OCI-LY3 (cell line): Measurements from ENCODE around the gene TBC1D4.
"Not testable (repeated sequence)": the region's sequence is repeated elsewhere in the genome, so short reads cannot be mapped to it uniquely, and the experiment has no call there.

Experiments
- H2AFZ ChIP-seq: fragments of 200-600, 300-600 bp; shearing (Covaris generic); 2 replicates; pipeline ENCODE4 v1.6.0; 2014; ENCODE audit warnings: antibody characterized with exemption, low read depth, low read length
- H3K27ac ChIP-seq: fragments of 200-600, 300-600 bp; sonication (generic); 2 replicates; pipeline ENCODE4 v1.5.1; 2014; ENCODE audit warnings: mild to moderate bottlenecking, low read length, moderate library complexity, mixed read lengths
- H3K27me3 ChIP-seq: fragments of 200-600, 300-600 bp; sonication (generic); 2 replicates; pipeline ENCODE4 v1.6.1; 2014; ENCODE audit warnings: low read depth, low read length, mixed read lengths
- H3K36me3 ChIP-seq: fragments of 200-600, 300-600 bp; sonication (generic); replicated peaks from 2 replicates; pipeline ENCODE3; 2014; ENCODE audit warnings: low read depth, low read length, mixed read lengths
- H3K4me1 ChIP-seq: fragments of 300-600, 200-600 bp; sonication (generic); 2 replicates; pipeline ENCODE4 v1.6.1; 2014; ENCODE audit warnings: low read length, mixed read lengths
- H3K4me2 ChIP-seq: fragments of 200-600, 300-600 bp; sonication (generic); 2 replicates; pipeline ENCODE4 v1.6.1; 2014; ENCODE audit warnings: low read length, mixed read lengths
- H3K4me3 ChIP-seq: fragments of 300-600, 200-600 bp; sonication (generic); 2 replicates; pipeline ENCODE4 v1.5.1; 2014; ENCODE audit warnings: antibody characterized with exemption, mild to moderate bottlenecking, low read length, moderate library complexity
- H3K79me2 ChIP-seq: fragments of 300-600, 200-600 bp; shearing (Covaris generic); 2 replicates; pipeline ENCODE4 v1.6.1; 2014; ENCODE audit warnings: mild to moderate bottlenecking, low read length, mixed read lengths
- H3K9ac ChIP-seq: fragments of 300-600, 200-600 bp; shearing (Covaris generic); 2 replicates; pipeline ENCODE4 v1.6.0; 2014; ENCODE audit warnings: mild to moderate bottlenecking, low read length, moderate library complexity
- H3K9me3 ChIP-seq: fragments of 200-600, 300-600 bp; shearing (Covaris generic); 2 replicates; pipeline ENCODE4 v1.6.1; 2014; ENCODE audit warnings: low read length, mixed read lengths; ENCODE audit not compliant: insufficient read depth
- H4K20me1 ChIP-seq: fragments of 200-600, 300-600 bp; sonication (generic); 2 replicates; pipeline ENCODE4 v1.6.1; 2016; ENCODE audit warnings: low read length, mixed read lengths; ENCODE audit not compliant: insufficient read depth
- CTCF ChIP-seq: fragments of 200-600, 300-600 bp; sonication (generic); IDR thresholded peaks from 2 replicates; pipeline ENCODE4 v1.5.1; 2014; ENCODE audit warnings: antibody characterized with exemption, low read length, low read depth
- EZH2phosphoT487 ChIP-seq: fragments of 200-600 bp; shearing (Covaris generic); IDR thresholded peaks from 2 replicates; pipeline ENCODE4 v1.6.1; 2018; ENCODE audit warnings: antibody characterized with exemption, mixed run types, low read depth

Gene TBC1D4

GRCh38 chr13:75279834-75280369 is 202.1 kb downstream of the TBC1D4 start:
- H3K9ac ChIP-seq = no peak overlapping the region
- H4K20me1 ChIP-seq = no peaks in the 10 kb centered on the region
- H3K4me3 ChIP-seq = no peak overlapping the region
- H3K9me3 ChIP-seq = no peaks in the 10 kb centered on the region
- no peak overlapping the region for H3K27ac ChIP-seq
- H3K79me2 ChIP-seq = no peaks in the 10 kb centered on the region
- H3K27me3 ChIP-seq = no peaks in the 10 kb centered on the region
- no peak overlapping the region for H2AFZ ChIP-seq
- H3K4me1 ChIP-seq = peaks cover 2% of the 10 kb centered on the region; the same call in 1 of the 2 replicates
- peaks cover 11% of the 10 kb centered on the region for H3K36me3 ChIP-seq
- TF ChIP-seq CTCF (no peak), EZH2phosphoT487 (no peak)
- H3K4me2 ChIP-seq = no peak overlapping the region

- H3K4me2 ChIP-seq, H2AFZ ChIP-seq, H3K27ac ChIP-seq, H3K4me3 ChIP-seq, H3K9me3 ChIP-seq, H3K9ac ChIP-seq, H3K27me3 ChIP-seq, H3K36me3 ChIP-seq, H3K79me2 ChIP-seq, H4K20me1 ChIP-seq, H3K4me1 ChIP-seq: not testable (repeated sequence)
Measured at GRCh38 chr13:75273695-75274094, 208.3 kb downstream of the TBC1D4 start.

DNA sequence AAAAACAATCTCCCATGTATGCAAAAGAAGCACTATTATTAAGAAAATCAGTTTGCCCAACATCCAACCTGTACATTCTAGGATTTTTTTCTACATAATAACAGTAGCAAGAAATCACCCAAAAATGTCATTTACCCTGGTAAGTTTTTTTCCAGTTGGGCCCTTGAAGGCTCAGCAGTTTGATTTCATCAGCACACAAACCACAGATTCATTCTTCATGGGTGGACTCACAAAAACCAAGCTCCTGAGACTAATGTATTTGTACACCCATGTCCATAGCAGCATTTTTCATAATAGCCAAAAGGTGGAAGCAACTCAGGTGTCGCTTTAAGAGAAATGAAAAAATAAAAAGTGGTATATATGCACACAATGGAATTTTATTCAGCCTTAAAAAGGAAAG is 210.1 kb downstream of the TBC1D4 start:
- no peak overlapping the region for H2AFZ ChIP-seq
- H3K4me3 ChIP-seq = no peak overlapping the region
- H3K4me1 ChIP-seq = no peaks in the 10 kb centered on the region
- no peak overlapping the region for H3K9ac ChIP-seq
- H3K4me2 ChIP-seq = no peak overlapping the region
- TF ChIP-seq EZH2phosphoT487 = no peak
- TF ChIP-seq CTCF = no peak
- no peak overlapping the region for H3K27ac ChIP-seq
- H3K27me3 ChIP-seq = no peaks in the 10 kb centered on the region
- no peaks in the 10 kb centered on the region for H4K20me1 ChIP-seq
- H3K9me3 ChIP-seq = no peaks in the 10 kb centered on the region
- H3K79me2 ChIP-seq = no peaks in the 10 kb centered on the region
- H3K36me3 ChIP-seq = no peaks in the 10 kb centered on the region

DNA sequence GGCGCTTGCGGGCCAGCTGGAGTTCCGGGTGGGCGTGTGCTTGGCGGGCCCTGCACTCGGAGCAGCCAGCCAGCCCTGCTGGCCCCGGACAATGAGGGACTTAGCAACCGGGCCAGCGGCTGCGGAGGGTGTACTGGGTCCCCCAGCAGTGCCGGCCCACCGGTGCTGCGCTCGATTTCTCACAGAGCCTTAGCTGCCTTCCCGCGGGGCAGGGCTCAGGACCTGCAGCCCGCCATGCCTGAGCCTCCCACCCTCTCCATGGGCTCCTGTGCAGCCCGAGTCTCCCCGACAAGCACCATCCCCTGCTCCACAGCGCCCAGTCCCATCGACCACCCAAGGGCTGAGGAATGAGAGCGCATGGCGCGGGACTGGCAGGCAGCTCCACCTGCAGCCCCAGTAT is 213.5 kb downstream of the TBC1D4 start:
- not testable (repeated sequence) for H3K27ac ChIP-seq, H3K9me3 ChIP-seq, H3K9ac ChIP-seq, H2AFZ ChIP-seq, H3K27me3 ChIP-seq, H3K4me2 ChIP-seq, H3K79me2 ChIP-seq, H3K36me3 ChIP-seq, H4K20me1 ChIP-seq, H3K4me3 ChIP-seq, H3K4me1 ChIP-seq

DNA sequence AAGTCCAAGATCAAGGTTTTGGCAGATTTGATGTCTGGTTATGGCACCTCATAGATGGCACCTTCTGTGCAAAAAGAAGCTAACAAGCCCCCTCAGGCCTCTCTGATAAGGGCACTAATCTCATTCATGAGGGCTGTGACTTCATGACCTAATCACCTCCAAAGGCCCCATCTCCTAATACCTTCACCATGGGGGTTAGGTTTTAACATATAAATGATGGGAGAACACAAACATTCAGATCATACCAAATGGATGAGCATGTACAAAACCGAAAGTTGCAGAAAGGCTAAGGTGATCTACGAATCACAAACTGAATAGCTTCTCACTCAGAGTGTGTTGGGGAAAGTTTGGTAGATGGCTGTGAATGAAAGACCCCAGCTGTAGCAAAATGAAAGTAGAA is 217.4 kb downstream of the TBC1D4 start:
- no peaks in the 10 kb centered on the region for H3K4me1 ChIP-seq
- H4K20me1 ChIP-seq = no peaks in the 10 kb centered on the region
- no peaks in the 10 kb centered on the region for H3K79me2 ChIP-seq
- H3K36me3 ChIP-seq = no peaks in the 10 kb centered on the region
- H3K4me3 ChIP-seq = no peak overlapping the region
- no peaks in the 10 kb centered on the region for H3K27me3 ChIP-seq
- no peak overlapping the region for H3K4me2 ChIP-seq
- no peaks in the 10 kb centered on the region for H3K9me3 ChIP-seq
- H3K27ac ChIP-seq = no peak overlapping the region
- H2AFZ ChIP-seq = no peak overlapping the region
- TF ChIP-seq EZH2phosphoT487 (no peak), CTCF (no peak)
- H3K9ac ChIP-seq = no peak overlapping the region
